Progenitor cell of endocrine pancreas (in vitro differentiated cells): ENCODE results near the gene ORAI3. TPM values are rescaled to one million over a fixed set of nuclear protein-coding genes. Genes with fewer than 3 reads are reported as not detected.

ENCODE experiments used
- DNase-seq: peaks from one replicate; pipeline ENCODE4 v3.0.0; 2021; ENCODE audit warnings: low spot score; ENCODE audit not compliant: unreplicated experiment
- H3K27ac Mint-ChIP-seq: 2 replicates; pipeline ENCODE4 v1.8.0; 2021; ENCODE audit warnings: mild to moderate bottlenecking, moderate library complexity, mixed read lengths
- H3K27me3 Mint-ChIP-seq: 2 replicates; pipeline ENCODE4 v1.8.0; 2021; ENCODE audit warnings: mixed read lengths
- H3K36me3 Mint-ChIP-seq: 2 replicates; pipeline ENCODE4 v1.8.0; 2022; ENCODE audit warnings: mixed read lengths; ENCODE audit not compliant: insufficient read depth
- H3K4me1 Mint-ChIP-seq: 2 replicates; pipeline ENCODE4 v1.8.0; 2021; ENCODE audit warnings: low read depth, mixed read lengths
- H3K4me3 Mint-ChIP-seq: 2 replicates; pipeline ENCODE4 v1.8.0; 2021; ENCODE audit warnings: low read depth, mild to moderate bottlenecking, moderate library complexity, mixed read lengths
- H3K9me3 Mint-ChIP-seq: 2 replicates; pipeline ENCODE4 v1.8.0; 2021; ENCODE audit warnings: low read depth, mixed read lengths
- total RNA-seq: library from RNA; stranded (reverse); gene quantifications from 2 replicates; pipeline ENCODE4 v1.2.1, GENCODE V29; 2021
- TF ChIP-seq, protein P1 (sequence below): fragments of 200-600 bp; sonication (generic); IDR thresholded peaks from one replicate; pipeline ENCODE4 v1.5.0; 2021; ENCODE audit warnings: antibody characterized with exemption, mild to moderate bottlenecking; ENCODE audit not compliant: unreplicated experiment

The ORAI3 gene
- total RNA-seq, 1 donor from 2014 or later = 19.1 TPM

DNA sequence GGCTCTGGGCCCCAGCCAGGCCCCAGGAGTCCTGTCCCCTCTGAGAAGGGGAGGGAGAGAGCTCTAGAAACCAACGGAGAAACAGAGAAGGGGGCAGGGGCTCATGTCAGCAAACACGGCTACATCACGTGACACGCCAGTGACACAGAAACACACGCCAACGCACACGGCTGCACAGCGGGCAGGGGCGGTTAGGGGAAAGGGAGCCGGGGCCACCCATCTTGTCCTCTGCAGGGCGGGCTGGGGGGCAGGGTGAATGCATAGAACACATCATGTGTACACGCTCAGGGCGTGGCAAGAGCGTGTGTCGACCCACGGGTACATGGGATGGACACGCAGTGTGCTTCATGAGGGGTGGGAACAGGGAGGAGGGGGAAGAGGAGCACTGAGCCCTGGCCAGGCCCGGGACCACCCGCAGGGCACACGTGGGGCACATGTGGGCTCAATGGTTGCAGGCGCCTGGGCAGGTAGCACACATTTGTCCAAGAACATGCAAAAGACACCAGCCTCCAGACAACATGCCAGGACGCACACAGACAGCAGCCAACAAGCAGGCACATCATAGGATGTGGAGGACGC lies 40.7 kb downstream of the ORAI3 start:
- H3K4me3 Mint-ChIP-seq = no peak overlapping the region
- TF ChIP-seq, protein P1, sequence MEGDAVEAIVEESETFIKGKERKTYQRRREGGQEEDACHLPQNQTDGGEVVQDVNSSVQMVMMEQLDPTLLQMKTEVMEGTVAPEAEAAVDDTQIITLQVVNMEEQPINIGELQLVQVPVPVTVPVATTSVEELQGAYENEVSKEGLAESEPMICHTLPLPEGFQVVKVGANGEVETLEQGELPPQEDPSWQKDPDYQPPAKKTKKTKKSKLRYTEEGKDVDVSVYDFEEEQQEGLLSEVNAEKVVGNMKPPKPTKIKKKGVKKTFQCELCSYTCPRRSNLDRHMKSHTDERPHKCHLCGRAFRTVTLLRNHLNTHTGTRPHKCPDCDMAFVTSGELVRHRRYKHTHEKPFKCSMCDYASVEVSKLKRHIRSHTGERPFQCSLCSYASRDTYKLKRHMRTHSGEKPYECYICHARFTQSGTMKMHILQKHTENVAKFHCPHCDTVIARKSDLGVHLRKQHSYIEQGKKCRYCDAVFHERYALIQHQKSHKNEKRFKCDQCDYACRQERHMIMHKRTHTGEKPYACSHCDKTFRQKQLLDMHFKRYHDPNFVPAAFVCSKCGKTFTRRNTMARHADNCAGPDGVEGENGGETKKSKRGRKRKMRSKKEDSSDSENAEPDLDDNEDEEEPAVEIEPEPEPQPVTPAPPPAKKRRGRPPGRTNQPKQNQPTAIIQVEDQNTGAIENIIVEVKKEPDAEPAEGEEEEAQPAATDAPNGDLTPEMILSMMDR = no peak
- H3K9me3 Mint-ChIP-seq = no peaks in the 10 kb centered on the region
- DNase-seq = no peak
- peaks cover 1% of the 10 kb centered on the region for H3K36me3 Mint-ChIP-seq
- peaks cover 1% of the 10 kb centered on the region for H3K27me3 Mint-ChIP-seq
- H3K27ac Mint-ChIP-seq = no peak overlapping the region
- H3K4me1 Mint-ChIP-seq = peaks cover 2% of the 10 kb centered on the region

DNA sequence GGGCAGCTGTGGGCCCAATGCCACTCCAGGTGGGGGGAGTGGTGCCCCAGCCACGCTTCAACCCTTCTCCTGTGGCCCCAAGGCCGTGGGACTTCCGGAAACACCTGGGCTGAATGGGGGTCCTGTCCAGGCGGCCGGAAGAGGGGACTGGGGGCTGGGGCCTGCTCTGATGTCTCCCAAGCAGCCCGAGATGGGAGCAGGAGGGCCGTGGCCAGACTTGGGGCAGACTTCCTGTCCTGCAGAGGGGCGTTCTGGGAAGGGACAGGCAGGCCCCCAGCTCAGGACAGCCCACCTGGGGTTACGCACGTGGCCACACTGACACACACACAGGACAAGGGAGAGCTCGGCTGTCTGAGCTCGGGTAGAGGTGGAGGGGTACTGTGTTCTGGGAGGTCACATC lies 41.2 kb downstream of the ORAI3 start:
- Mint-ChIP-seq H3K27ac (no peak overlapping the region), H3K27me3 (peaks cover 6% of the 10 kb centered on the region), H3K4me3 (no peak overlapping the region), H3K9me3 (no peaks in the 10 kb centered on the region), H3K4me1 (peaks cover 2% of the 10 kb centered on the region), H3K36me3 (peaks cover 1% of the 10 kb centered on the region)
- no peak for DNase-seq
- TF ChIP-seq, protein P1 = no peak

DNA sequence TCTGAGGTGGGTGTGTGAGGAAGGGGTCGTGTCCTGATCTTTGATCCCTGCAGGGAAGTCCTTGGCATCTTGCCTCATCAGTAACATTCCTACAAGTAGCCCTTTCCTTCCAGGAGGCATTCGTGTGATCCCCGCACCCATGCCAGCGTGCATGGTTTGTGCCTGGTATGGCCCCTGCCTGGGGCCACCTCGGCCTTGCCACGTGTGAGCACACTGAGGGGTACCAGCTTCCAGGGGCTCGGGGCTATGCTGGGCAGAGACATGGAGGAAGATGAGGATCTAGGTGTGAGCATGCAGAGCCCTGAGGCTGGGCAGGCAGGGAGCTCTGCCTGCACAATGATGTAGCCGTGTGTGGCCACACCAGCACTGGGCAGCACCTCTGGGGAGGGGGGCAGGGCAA lies 42.2 kb downstream of the ORAI3 start:
- peaks cover 1% of the 10 kb centered on the region for H3K36me3 Mint-ChIP-seq
- H3K27me3 Mint-ChIP-seq = peaks cover 10% of the 10 kb centered on the region
- TF ChIP-seq, protein P1 = no peak
- H3K27ac Mint-ChIP-seq = no peak overlapping the region
- no peak overlapping the region for H3K4me3 Mint-ChIP-seq
- no peaks in the 10 kb centered on the region for H3K9me3 Mint-ChIP-seq
- no peaks in the 10 kb centered on the region for H3K4me1 Mint-ChIP-seq
- no peak for DNase-seq

DNA sequence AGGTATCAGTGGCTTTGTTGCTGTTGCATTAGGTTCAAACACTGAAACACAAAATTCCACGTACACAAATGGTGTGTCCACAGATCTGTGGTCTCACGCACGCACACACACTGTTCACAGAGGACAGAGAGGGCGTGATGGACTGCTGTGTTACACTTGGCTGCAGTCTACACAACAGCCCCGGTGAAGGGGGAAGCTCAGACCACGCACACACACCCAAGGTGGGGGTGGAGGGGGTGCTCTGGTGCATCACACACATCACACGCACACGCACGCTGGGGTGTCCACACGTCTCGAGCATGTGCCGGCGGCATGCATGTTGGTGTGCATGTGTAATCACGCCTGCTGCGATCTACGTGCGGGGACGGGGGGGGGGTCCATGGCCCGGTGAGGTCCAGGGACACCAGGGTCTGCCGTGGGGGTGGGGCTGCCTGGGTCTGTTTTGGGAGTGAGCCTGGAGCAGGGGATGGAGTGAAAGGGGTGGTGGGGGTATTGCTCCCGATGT lies 43.5 kb downstream of the ORAI3 start:
- no peaks in the 10 kb centered on the region for H3K36me3 Mint-ChIP-seq
- H3K27me3 Mint-ChIP-seq = peaks cover 20% of the 10 kb centered on the region
- no peak for DNase-seq
- peaks cover 3% of the 10 kb centered on the region for H3K4me1 Mint-ChIP-seq
- TF ChIP-seq, protein P1 = no peak
- peak overlapping the region; percentile 49 for H3K27ac Mint-ChIP-seq
- H3K9me3 Mint-ChIP-seq = no peaks in the 10 kb centered on the region
- H3K4me3 Mint-ChIP-seq = no peak overlapping the region

DNA sequence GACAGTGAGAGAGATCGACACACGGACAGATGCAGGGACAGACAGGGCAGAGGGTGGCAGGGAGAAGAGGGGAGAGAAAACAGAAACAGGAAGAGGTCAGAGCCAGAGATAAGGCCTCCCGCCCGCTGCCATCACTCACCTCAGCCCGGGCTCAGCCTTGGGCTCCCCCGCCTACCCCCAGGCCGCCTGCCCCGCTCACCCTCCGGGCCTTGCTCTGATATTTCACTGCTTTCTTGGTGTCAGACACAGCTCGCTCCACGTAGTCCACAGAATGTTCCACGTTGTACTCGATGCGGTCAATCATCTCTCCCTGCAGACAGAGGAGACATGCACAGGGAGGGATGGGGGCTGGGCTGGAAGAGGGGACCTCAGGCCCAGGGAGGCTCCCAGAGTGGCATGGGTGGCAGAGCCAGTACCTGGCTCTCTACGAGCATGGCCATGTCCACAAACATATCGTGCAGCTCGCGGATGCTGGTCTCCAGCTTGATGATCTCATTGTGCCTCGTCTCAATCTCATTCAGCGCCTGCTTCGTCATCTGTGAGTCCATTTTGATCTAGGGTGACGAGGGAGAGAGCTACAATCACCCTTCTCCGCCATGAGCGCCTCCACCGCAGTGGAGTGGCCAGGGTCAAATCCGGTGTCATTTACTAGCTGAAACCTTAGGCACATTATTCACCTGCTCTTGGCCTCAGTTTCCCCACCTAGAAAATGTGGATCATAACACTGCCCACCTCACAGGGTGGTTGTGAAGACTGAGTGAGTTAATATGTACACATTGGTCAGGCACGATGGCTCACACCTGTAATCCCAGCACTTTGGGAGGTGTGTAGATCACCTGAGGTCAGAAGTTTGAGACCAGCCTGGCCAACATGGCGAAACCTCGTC lies 44.3 kb downstream of the ORAI3 start:
- no peak overlapping the region for H3K27ac Mint-ChIP-seq
- TF ChIP-seq, protein P1 = no peak
- no peaks in the 10 kb centered on the region for H3K9me3 Mint-ChIP-seq
- H3K4me3 Mint-ChIP-seq = no peak overlapping the region
- peaks cover 3% of the 10 kb centered on the region for H3K4me1 Mint-ChIP-seq
- H3K36me3 Mint-ChIP-seq = no peaks in the 10 kb centered on the region
- peaks cover 28% of the 10 kb centered on the region for H3K27me3 Mint-ChIP-seq
- no peak for DNase-seq
